Purkinje cell (primary cell): Measurements from ENCODE around the gene HAND1. TPM values are rescaled to one million over a fixed set of nuclear protein-coding genes. Genes with fewer than 3 reads are reported as not detected.

Experiments used
- polyA plus RNA-seq: library from polyadenylated mRNA; unstranded; fragments of >200 nt; fragmentation: Nextera tagmentation; gene quantifications from 2 replicates; pipeline ENCODE4 v1.2.1, GENCODE V29; 2014

HAND1 gene
- not detected in 2 replicates for polyA plus RNA-seq

DNA sequence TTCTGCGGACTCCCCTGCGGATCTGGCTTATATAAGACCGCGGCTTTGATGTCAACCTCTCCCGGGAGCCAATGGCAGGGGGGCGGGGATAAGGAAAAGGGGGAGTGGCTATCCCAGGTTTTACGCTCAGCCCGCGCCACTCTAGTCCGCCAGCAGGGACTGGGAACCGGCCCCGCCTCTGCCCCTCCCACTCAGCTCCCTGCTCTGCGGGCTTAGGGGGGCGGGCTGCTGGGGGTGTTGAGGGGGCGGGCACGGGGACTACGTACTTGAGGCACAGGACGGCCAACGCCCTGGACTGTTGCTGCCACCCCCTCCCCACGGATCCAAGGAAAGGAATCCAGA, at the start of gene HAND1:
HAND1 (minus strand) TSS at position 4 of the 342 bp plus-strand sequence. CDS start 219 bp downstream, outside the sequence.

DNA sequence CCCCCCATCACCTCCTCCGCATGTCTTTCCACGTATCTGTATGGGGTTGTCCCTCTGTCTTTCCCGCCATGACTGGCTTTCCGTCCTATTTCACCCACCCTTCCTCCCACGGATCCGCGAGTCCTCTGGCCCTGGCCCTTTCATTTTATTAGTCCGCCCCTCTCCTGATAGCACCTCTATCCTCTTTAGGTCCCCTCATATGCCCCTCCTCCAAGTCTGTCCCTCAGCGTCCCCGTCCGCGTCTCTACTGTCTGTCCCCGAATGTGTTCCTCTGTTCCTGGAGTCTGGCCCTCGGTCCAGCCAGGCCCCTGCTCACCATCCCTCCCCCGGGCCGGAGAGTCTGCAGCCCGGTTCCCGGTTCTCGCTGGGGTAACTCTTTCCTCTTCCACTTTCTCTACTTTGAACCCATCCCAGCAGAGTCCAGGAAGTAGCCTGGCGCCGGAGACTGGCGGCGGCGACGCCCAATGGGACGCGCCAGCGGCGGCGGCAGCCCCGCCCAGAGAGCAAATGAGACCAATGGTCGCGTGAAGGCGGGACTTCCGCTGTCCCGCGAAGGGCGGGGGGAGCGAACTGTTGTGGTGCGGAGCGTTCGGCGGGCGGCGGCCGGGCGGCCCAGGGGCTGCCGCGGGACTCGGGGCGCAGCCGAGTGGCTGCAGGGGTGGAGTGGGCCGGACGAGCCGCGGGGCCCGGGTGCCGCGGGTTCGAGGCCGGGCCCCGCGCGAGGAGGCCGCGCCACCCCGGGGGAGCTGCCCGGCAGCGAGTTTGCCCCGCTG, 32.4 kb downstream of the HAND1 start, which contains the start of gene SAP30L:
SAP30L (plus strand) TSS at position 576 of the 773 bp plus-strand sequence. CDS start 608 bp downstream, outside the sequence.

Other genes starting within 250 kb of the HAND1 start
- 4.9 and 6.4 TPM in 2 replicates for gene SAP30L, start 32.2 kb downstream of the HAND1 start, polyA plus RNA-seq